ENCODE measurements around the gene OTOP1.
"Not testable (repeated sequence)": the region's sequence is repeated elsewhere in the genome, so short reads cannot be mapped to it uniquely, and the experiment has no call there.

OTOP1 gene

GRCh38 chr4:4233610-4234009 is 6.9 kb upstream of the OTOP1 start:
- no peak for DNase-seq (ENCODE audit: low spot score)

GRCh38 chr4:4228356-4228668 is 1.6 kb upstream of the OTOP1 start:
- DNase-seq (ENCODE audit: low spot score), result no peak

- no peak for DNase-seq (ENCODE audit: low spot score)
Observed at GRCh38 chr4:4227510-4228355, 1.0 kb upstream of the OTOP1 start.

- DNase-seq (ENCODE audit: low spot score), result no peak
Observed at GRCh38 chr4:4225915-4226605, 669 bp downstream of the OTOP1 start.

GRCh38 chr4:4217113-4217512 is 9.6 kb downstream of the OTOP1 start:
- no peak for DNase-seq (ENCODE audit: low spot score)

- no peak for DNase-seq (ENCODE audit: low spot score)
Observed at GRCh38 chr4:4216648-4217047, 10.1 kb downstream of the OTOP1 start.

GRCh38 chr4:4213674-4214073 is 13.1 kb downstream of the OTOP1 start:
- not testable (repeated sequence) for DNase-seq (ENCODE audit: low spot score)

- DNase-seq (ENCODE audit: low spot score), result no peak
Observed at GRCh38 chr4:4206204-4206603, 20.5 kb downstream of the OTOP1 start.

- no peak for DNase-seq (ENCODE audit: low spot score)
Observed at GRCh38 chr4:4204401-4204745, 22.4 kb downstream of the OTOP1 start.

- DNase-seq (ENCODE audit: low spot score), result no peak
Observed at GRCh38 chr4:4203688-4204400, 22.9 kb downstream of the OTOP1 start.

- no peak for DNase-seq (ENCODE audit: low spot score)
Observed at GRCh38 chr4:4202510-4202909, 24.2 kb downstream of the OTOP1 start.

- DNase-seq (ENCODE audit: low spot score), result no peak
Observed at GRCh38 chr4:4200624-4201023, 26.1 kb downstream of the OTOP1 start.

GRCh38 chr4:4195354-4195753 is 31.4 kb downstream of the OTOP1 start:
- no peak for DNase-seq (ENCODE audit: low spot score)

GRCh38 chr4:4188557-4188956 is 38.2 kb downstream of the OTOP1 start:
- DNase-seq (ENCODE audit: low spot score), result not testable (repeated sequence)

- DNase-seq (ENCODE audit: low spot score), result no peak
Observed at GRCh38 chr4:4185528-4185927, 41.2 kb downstream of the OTOP1 start.

- DNase-seq (ENCODE audit: low spot score), result peak; percentile 36
Observed at GRCh38 chr4:4182835-4183568, 43.7 kb downstream of the OTOP1 start.

GRCh38 chr4:4170596-4171150 is 56.1 kb downstream of the OTOP1 start:
- no peak for DNase-seq (ENCODE audit: low spot score)

GRCh38 chr4:4167981-4168780 is 58.5 kb downstream of the OTOP1 start:
- not testable (repeated sequence) for DNase-seq (ENCODE audit: low spot score)

GRCh38 chr4:4166986-4167385 is 59.7 kb downstream of the OTOP1 start:
- DNase-seq (ENCODE audit: low spot score), result not testable (repeated sequence)

GRCh38 chr4:4165701-4166392 is 60.9 kb downstream of the OTOP1 start:
- not testable (repeated sequence) for DNase-seq (ENCODE audit: low spot score)

Data from GM03348 (cell line).